Progenitor cell of endocrine pancreas (in vitro differentiated cells): ENCODE results near the gene CRHR1. TPM values are rescaled to one million over a fixed set of nuclear protein-coding genes. Genes with fewer than 3 reads are reported as not detected.
"Not testable (repeated sequence)": the region's sequence is repeated elsewhere in the genome, so short reads cannot be mapped to it uniquely, and the experiment has no call there.

Source experiments
- DNase-seq: peaks from one replicate; pipeline ENCODE4 v3.0.0; 2021; ENCODE audit warnings: low spot score; ENCODE audit not compliant: unreplicated experiment
- H3K27ac Mint-ChIP-seq: 2 replicates; pipeline ENCODE4 v1.8.0; 2021; ENCODE audit warnings: mild to moderate bottlenecking, moderate library complexity, mixed read lengths
- H3K27me3 Mint-ChIP-seq: 2 replicates; pipeline ENCODE4 v1.8.0; 2021; ENCODE audit warnings: mixed read lengths
- H3K36me3 Mint-ChIP-seq: 2 replicates; pipeline ENCODE4 v1.8.0; 2022; ENCODE audit warnings: mixed read lengths; ENCODE audit not compliant: insufficient read depth
- H3K4me1 Mint-ChIP-seq: 2 replicates; pipeline ENCODE4 v1.8.0; 2021; ENCODE audit warnings: low read depth, mixed read lengths
- H3K4me3 Mint-ChIP-seq: 2 replicates; pipeline ENCODE4 v1.8.0; 2021; ENCODE audit warnings: low read depth, mild to moderate bottlenecking, moderate library complexity, mixed read lengths
- H3K9me3 Mint-ChIP-seq: 2 replicates; pipeline ENCODE4 v1.8.0; 2021; ENCODE audit warnings: low read depth, mixed read lengths
- CTCF ChIP-seq: fragments of 200-600 bp; sonication (generic); IDR thresholded peaks from one replicate; pipeline ENCODE4 v1.5.0; 2021; ENCODE audit warnings: antibody characterized with exemption, mild to moderate bottlenecking; ENCODE audit not compliant: unreplicated experiment
- total RNA-seq: library from RNA; stranded (reverse); gene quantifications from 2 replicates; pipeline ENCODE4 v1.2.1, GENCODE V29; 2021

CRHR1 gene
- total RNA-seq, 1 donor from 2014 or later, result not detected

- Mint-ChIP-seq H3K27me3 (peaks cover 56% of the 10 kb centered on the region), H3K4me3 (no peak overlapping the region), H3K36me3 (no peaks in the 10 kb centered on the region), H3K4me1 (no peaks in the 10 kb centered on the region), H3K27ac (no peak overlapping the region), H3K9me3 (no peaks in the 10 kb centered on the region)
- no peak for TF ChIP-seq CTCF
- DNase-seq, result no peak
These were observed 41.9 kb upstream of the CRHR1 start for GRCh38 chr17:45742251-45742650.

- H3K4me3 Mint-ChIP-seq, result no peak overlapping the region
- TF ChIP-seq CTCF, result no peak
- H3K9me3 Mint-ChIP-seq, result no peaks in the 10 kb centered on the region
- peaks cover 46% of the 10 kb centered on the region for H3K27me3 Mint-ChIP-seq
- no peak for DNase-seq
- no peaks in the 10 kb centered on the region for H3K36me3 Mint-ChIP-seq
- H3K27ac Mint-ChIP-seq, result no peak overlapping the region
- no peaks in the 10 kb centered on the region for H3K4me1 Mint-ChIP-seq
These were observed 40.3 kb upstream of the CRHR1 start for GRCh38 chr17:45743626-45744326.

GRCh38 chr17:45744826-45745225 lies 39.3 kb upstream of the CRHR1 start:
- H3K36me3 Mint-ChIP-seq, H3K4me1 Mint-ChIP-seq, H3K4me3 Mint-ChIP-seq, DNase-seq, H3K27ac Mint-ChIP-seq, H3K9me3 Mint-ChIP-seq: not testable (repeated sequence)
- peaks cover 50% of the 10 kb centered on the region for H3K27me3 Mint-ChIP-seq

- H3K27ac Mint-ChIP-seq, result no peak overlapping the region
- H3K4me3 Mint-ChIP-seq, result no peak overlapping the region
- H3K27me3 Mint-ChIP-seq, result peaks cover 51% of the 10 kb centered on the region
- no peaks in the 10 kb centered on the region for H3K36me3 Mint-ChIP-seq
- no peak for TF ChIP-seq CTCF
- DNase-seq, result no peak
- no peaks in the 10 kb centered on the region for H3K9me3 Mint-ChIP-seq
- H3K4me1 Mint-ChIP-seq, result no peaks in the 10 kb centered on the region
These were observed 38.3 kb upstream of the CRHR1 start for GRCh38 chr17:45745601-45746494.

GRCh38 chr17:45747911-45748310 lies 36.2 kb upstream of the CRHR1 start:
- no peak for TF ChIP-seq CTCF
- Mint-ChIP-seq H3K27me3 (peaks cover 55% of the 10 kb centered on the region), H3K36me3 (no peaks in the 10 kb centered on the region), H3K27ac (no peak overlapping the region), H3K4me3 (no peak overlapping the region), H3K9me3 (no peaks in the 10 kb centered on the region), H3K4me1 (no peaks in the 10 kb centered on the region)
- no peak for DNase-seq
